ENCODE results near the gene PIEZO2. TPM values are rescaled to one million over a fixed set of nuclear protein-coding genes. Genes with fewer than 3 reads are reported as not detected.

The PIEZO2 gene
- polyA plus RNA-seq, 1 donor from 2014 or later: 0.30 TPM

- Histone ChIP-seq H3K9me3 (ENCODE audit: low read length) (peaks cover 7% of the 10 kb centered on the region), H3F3A (ENCODE audit: insufficient read depth, low read length, poor library complexity, severe bottlenecking) (no peaks in the 10 kb centered on the region), H3K9ac (ENCODE audit: low read length) (no peak overlapping the region)
Observed at GRCh38 chr18:10863026-10863425, 286.3 kb downstream of the PIEZO2 start.

GRCh38 chr18:10860928-10861327 is 288.4 kb downstream of the PIEZO2 start:
- peaks cover 7% of the 10 kb centered on the region for H3K9me3 ChIP-seq (ENCODE audit: low read length)
- H3K27ac ChIP-seq (ENCODE audit: low read length): no peak overlapping the region
- no peaks in the 10 kb centered on the region for H3K27me3 ChIP-seq (ENCODE audit: insufficient read depth, low read depth, low read length)
- TF ChIP-seq TAF1 (IDR thresholded peaks at IDR 0.05; ENCODE audit: low read depth): no peak
- no peak for TF ChIP-seq MXI1 (conservative IDR thresholded peaks at IDR 0.05; ENCODE audit: poor library complexity, severe bottlenecking)
- TF ChIP-seq EZH2 (IDR thresholded peaks at IDR 0.05; ENCODE audit: borderline replicate concordance, insufficient read depth, low read length, poor library complexity, severe bottlenecking): no peak
- no peak for TF ChIP-seq REST (IDR thresholded peaks at IDR 0.05; ENCODE audit: borderline replicate concordance)
- TF ChIP-seq CTCF (IDR thresholded peaks at IDR 0.05; ENCODE audit: poor library complexity, severe bottlenecking): no peak
- no peak for TF ChIP-seq SMC3 (conservative IDR thresholded peaks at IDR 0.05; ENCODE audit: poor library complexity)
- TF ChIP-seq EP300 (conservative IDR thresholded peaks at IDR 0.05; ENCODE audit: poor library complexity, severe bottlenecking): no peak
- TF ChIP-seq RAD21 (conservative IDR thresholded peaks at IDR 0.05): no peak
- no peak for TF ChIP-seq POLR2AphosphoS5 (IDR thresholded peaks at IDR 0.05)
- no peak overlapping the region for H3K9ac ChIP-seq (ENCODE audit: low read length)
- no peaks in the 10 kb centered on the region for H4K20me1 ChIP-seq (ENCODE audit: insufficient read depth)
- no peak overlapping the region for H3K4me2 ChIP-seq (ENCODE audit: low read length)
- no peak overlapping the region for H2AFZ ChIP-seq (ENCODE audit: low read depth, low read length)
- H3F3A ChIP-seq (ENCODE audit: insufficient read depth, low read length, poor library complexity, severe bottlenecking): no peaks in the 10 kb centered on the region
- H3K79me2 ChIP-seq (replicated peaks; ENCODE audit: insufficient read depth, low read length): no peaks in the 10 kb centered on the region
- no peaks in the 10 kb centered on the region for H3K36me3 ChIP-seq (ENCODE audit: insufficient read depth, low read length)
- no peak overlapping the region for H3K4me3 ChIP-seq (ENCODE audit: low read length)
- no peaks in the 10 kb centered on the region for H3K9me2 ChIP-seq (ENCODE audit: insufficient read depth, low read length)

More at GRCh38 chr18:10863026-10863425, 286.3 kb downstream of the PIEZO2 start:
- no peak overlapping the region for H3K4me2 ChIP-seq (ENCODE audit: low read length)
- no peaks in the 10 kb centered on the region for H3K9me2 ChIP-seq (ENCODE audit: insufficient read depth, low read length)
- no peaks in the 10 kb centered on the region for H4K20me1 ChIP-seq (ENCODE audit: insufficient read depth)
- no peak overlapping the region for H2AFZ ChIP-seq (ENCODE audit: low read depth, low read length)
- H3K79me2 ChIP-seq (replicated peaks; ENCODE audit: insufficient read depth, low read length): no peaks in the 10 kb centered on the region
- no peak overlapping the region for H3K4me3 ChIP-seq (ENCODE audit: low read length)
- no peak overlapping the region for H3K27ac ChIP-seq (ENCODE audit: low read length)
- H3K36me3 ChIP-seq (ENCODE audit: insufficient read depth, low read length): no peaks in the 10 kb centered on the region
- H3K27me3 ChIP-seq (ENCODE audit: insufficient read depth, low read depth, low read length): no peaks in the 10 kb centered on the region
- TF ChIP-seq POLR2AphosphoS5 (IDR thresholded peaks at IDR 0.05) (no peak), REST (IDR thresholded peaks at IDR 0.05; ENCODE audit: borderline replicate concordance) (no peak), TAF1 (IDR thresholded peaks at IDR 0.05; ENCODE audit: low read depth) (no peak), EZH2 (IDR thresholded peaks at IDR 0.05; ENCODE audit: borderline replicate concordance, insufficient read depth, low read length, poor library complexity, severe bottlenecking) (no peak), MXI1 (conservative IDR thresholded peaks at IDR 0.05; ENCODE audit: poor library complexity, severe bottlenecking) (no peak), RAD21 (conservative IDR thresholded peaks at IDR 0.05) (no peak), SMC3 (conservative IDR thresholded peaks at IDR 0.05; ENCODE audit: poor library complexity) (no peak)
